G401.6 (cell line): ENCODE results near the gene ALX4.

ENCODE experiments used
- FAIRE-seq: peaks from 2 replicates; lab custom pipeline; 2012; peaks lifted over from hg19 to GRCh38; lab: Jason Lieb, UNC

The ALX4 gene

GRCh38 chr11:44335052-44335760 lies 25.3 kb upstream of the ALX4 start:
- FAIRE-seq: no peak

GRCh38 chr11:44334356-44335004 lies 24.5 kb upstream of the ALX4 start:
- FAIRE-seq: no peak

- no peak for FAIRE-seq
These were observed 23.6 kb upstream of the ALX4 start for GRCh38 chr11:44333271-44334218.

GRCh38 chr11:44332665-44333064 lies 22.7 kb upstream of the ALX4 start:
- no peak for FAIRE-seq

GRCh38 chr11:44329472-44330230 lies 19.7 kb upstream of the ALX4 start:
- FAIRE-seq: no peak

GRCh38 chr11:44328138-44328660 lies 18.3 kb upstream of the ALX4 start:
- no peak for FAIRE-seq

- no peak for FAIRE-seq
These were observed 17.8 kb upstream of the ALX4 start for GRCh38 chr11:44327730-44328129.

- peak; percentile 55 for FAIRE-seq
These were observed 16.9 kb upstream of the ALX4 start for GRCh38 chr11:44326615-44327475.

GRCh38 chr11:44325698-44326097 lies 15.8 kb upstream of the ALX4 start:
- FAIRE-seq: no peak

- FAIRE-seq: no peak
These were observed 15.0 kb upstream of the ALX4 start for GRCh38 chr11:44324749-44325525.

- no peak for FAIRE-seq
These were observed 14.3 kb upstream of the ALX4 start for GRCh38 chr11:44324222-44324621.

- no peak for FAIRE-seq
These were observed 12.3 kb upstream of the ALX4 start for GRCh38 chr11:44322243-44322642.

GRCh38 chr11:44321059-44321458 lies 11.1 kb upstream of the ALX4 start:
- no peak for FAIRE-seq

- no peak for FAIRE-seq
These were observed 10.5 kb upstream of the ALX4 start for GRCh38 chr11:44320289-44320973.

- peak; percentile 75 for FAIRE-seq
These were observed 9.8 kb upstream of the ALX4 start for GRCh38 chr11:44319552-44320288.

GRCh38 chr11:44319170-44319551 lies 9.2 kb upstream of the ALX4 start:
- no peak for FAIRE-seq

- no peak for FAIRE-seq
These were observed 8.4 kb upstream of the ALX4 start for GRCh38 chr11:44318369-44318768.

GRCh38 chr11:44316659-44317240 lies 6.8 kb upstream of the ALX4 start:
- FAIRE-seq: no peak
